Activated CD4-positive, alpha-beta T cell treated with anti-CD3 and anti-CD28 coated beads for 24 hours (primary cell): ENCODE measurements around the gene TRPC4AP.
"Not testable (repeated sequence)": the region's sequence is repeated elsewhere in the genome, so short reads cannot be mapped to it uniquely, and the experiment has no call there.

Experiments
- DNase-seq, 2 donors: peaks; one replicate each; pipeline ENCODE4 v3.0.0-alpha.2; 2020; ENCODE audit warnings: low read depth in 2 of 2

TRPC4AP gene

GRCh38 chr20:35106827-35107380 lies 14.3 kb upstream of the TRPC4AP start:
- DNase-seq, result no peak

GRCh38 chr20:35104685-35105295 lies 12.2 kb upstream of the TRPC4AP start:
- DNase-seq, result no peak

- no peak for DNase-seq
These were observed 9.0 kb upstream of the TRPC4AP start for GRCh38 chr20:35101620-35102019.

GRCh38 chr20:35093267-35093884 lies 769 bp upstream of the TRPC4AP start:
- peak; percentile 10 to 23 for DNase-seq

- no peak for DNase-seq
These were observed 637 bp downstream of the TRPC4AP start for GRCh38 chr20:35091816-35092523.

GRCh38 chr20:35088231-35089145 lies 4.1 kb downstream of the TRPC4AP start:
- DNase-seq, result no peak

GRCh38 chr20:35087791-35088190 lies 4.8 kb downstream of the TRPC4AP start:
- no peak for DNase-seq

- no peak for DNase-seq
These were observed 5.3 kb downstream of the TRPC4AP start for GRCh38 chr20:35087355-35087754.

- DNase-seq, result no peak
These were observed 7.0 kb downstream of the TRPC4AP start for GRCh38 chr20:35085477-35086225.

GRCh38 chr20:35084998-35085397 lies 7.6 kb downstream of the TRPC4AP start:
- no peak for DNase-seq

GRCh38 chr20:35080348-35080642 lies 12.3 kb downstream of the TRPC4AP start:
- DNase-seq, result not testable (repeated sequence)

- no peak for DNase-seq
These were observed 12.9 kb downstream of the TRPC4AP start for GRCh38 chr20:35079472-35080347.

GRCh38 chr20:35077872-35078271 lies 14.7 kb downstream of the TRPC4AP start:
- no peak for DNase-seq

GRCh38 chr20:35077341-35077740 lies 15.3 kb downstream of the TRPC4AP start:
- DNase-seq, result no peak

GRCh38 chr20:35071436-35072153 lies 21.0 kb downstream of the TRPC4AP start:
- DNase-seq, result not testable (repeated sequence)

GRCh38 chr20:35066194-35066593 lies 26.4 kb downstream of the TRPC4AP start:
- no peak for DNase-seq

- no peak for DNase-seq
These were observed 27.4 kb downstream of the TRPC4AP start for GRCh38 chr20:35065181-35065580.

GRCh38 chr20:35063168-35063567 lies 29.4 kb downstream of the TRPC4AP start:
- no peak for DNase-seq

GRCh38 chr20:35062478-35062877 lies 30.1 kb downstream of the TRPC4AP start:
- DNase-seq, result no peak

- no peak for DNase-seq
These were observed 32.4 kb downstream of the TRPC4AP start for GRCh38 chr20:35060168-35060567.
